CD14-positive monocyte (primary cell): ENCODE data around the gene MUSK. TPM values are rescaled to one million over a fixed set of nuclear protein-coding genes. Genes with fewer than 3 reads are reported as not detected.

Source experiments
- DNase-seq, 3 donors: peaks; one replicate each; pipeline ENCODE4 v3.0.0-alpha.2; 2011 to 2022
- H2AFZ ChIP-seq: 2 replicates; pipeline ENCODE4 v1.6.0; 2012; ENCODE audit warnings: mild to moderate bottlenecking, low read depth, low read length, inconsistent platforms; ENCODE audit not compliant: insufficient read depth, poor library complexity, severe bottlenecking
- H3K27ac ChIP-seq, 2 donors: 1 replicate in 1 of 2; 2 replicates in 1 of 2; pipeline ENCODE4 v1.5.1; 2012 to 2013; ENCODE audit warnings: low read length in 2 of 2, control low read depth in 1 of 2, inconsistent platforms in 1 of 2, low read depth in 1 of 2, mild to moderate bottlenecking in 1 of 2
- H3K27me3 ChIP-seq, 2 donors: one replicate each; pipeline versions ENCODE4 v1.6.0 to v1.6.1; 2011 to 2013; ENCODE audit warnings: low read length in 2 of 2; ENCODE audit not compliant: control insufficient read depth in 2 of 2, insufficient read depth in 2 of 2
- H3K36me3 ChIP-seq, 2 donors: replicated peaks in 1 of 2; 1 replicate in 1 of 2; 2 replicates in 1 of 2; pipeline versions ENCODE4 v1.5.1 to v1.6.1; 2012 to 2013; ENCODE audit warnings: low read length in 2 of 2, control low read depth in 1 of 2, inconsistent platforms in 1 of 2, mild to moderate bottlenecking in 1 of 2; ENCODE audit not compliant: insufficient read depth in 2 of 2, control insufficient read depth in 1 of 2
- H3K4me1 ChIP-seq, 2 donors: 1 replicate in 1 of 2; 2 replicates in 1 of 2; pipeline versions ENCODE4 v1.5.1 to v1.6.1; 2012 to 2013; ENCODE audit warnings: low read length in 2 of 2, control low read depth in 1 of 2, inconsistent platforms in 1 of 2, mild to moderate bottlenecking in 1 of 2, moderate library complexity in 1 of 2; ENCODE audit not compliant: insufficient read depth in 2 of 2, control insufficient read depth in 1 of 2
- H3K4me2 ChIP-seq: replicated peaks from 2 replicates; pipeline ENCODE3; 2012; ENCODE audit warnings: low read length, moderate library complexity, mild to moderate bottlenecking; ENCODE audit not compliant: poor library complexity, severe bottlenecking; ENCODE audit errors: extremely low read depth
- H3K4me3 ChIP-seq, 3 experiments: fragments of 200-600 bp in 1 of 3; sonication (generic) in 1 of 3; replicated peaks in 1 of 3; 1 replicate in 2 of 3; 2 replicates in 1 of 3; pipeline ENCODE4 v1.5.1; 2011 to 2013; ENCODE audit warnings: low read length in 3 of 3, mild to moderate bottlenecking in 3 of 3, control low read depth in 2 of 3, low read depth in 2 of 3, inconsistent platforms in 1 of 3, moderate library complexity in 1 of 3
- H3K79me2 ChIP-seq: 2 replicates; pipeline ENCODE4 v1.6.0; 2012; ENCODE audit warnings: mild to moderate bottlenecking, control low read depth, inconsistent platforms, low read length, moderate library complexity; ENCODE audit not compliant: insufficient read depth
- H3K9ac ChIP-seq: 2 replicates; pipeline ENCODE4 v1.6.0; 2017; ENCODE audit warnings: low read length, mild to moderate bottlenecking; ENCODE audit not compliant: insufficient read depth, poor library complexity, severe bottlenecking
- H3K9me3 ChIP-seq, 2 donors: replicated peaks in 1 of 2; 1 replicate in 1 of 2; 2 replicates in 1 of 2; pipeline versions ENCODE4 v1.5.1 to v1.6.1; 2012 to 2013; ENCODE audit warnings: low read length in 2 of 2, control low read depth in 1 of 2; ENCODE audit not compliant: control insufficient read depth in 1 of 2, insufficient read depth in 1 of 2
- H4K20me1 ChIP-seq: 2 replicates; pipeline ENCODE4 v1.6.0; 2012; ENCODE audit warnings: mild to moderate bottlenecking, low read length, control low read depth, moderate library complexity; ENCODE audit not compliant: insufficient read depth
- H3K27ac Mint-ChIP-seq, 7 donors: one replicate each; pipeline ENCODE4 v1.8.0; 2020; ENCODE audit warnings: mild to moderate bottlenecking in 7 of 7, mixed read lengths in 7 of 7, moderate library complexity in 6 of 7, inconsistent platforms in 2 of 7
- H3K27me3 Mint-ChIP-seq, 3 donors: one replicate each; pipeline ENCODE4 v1.8.0; 2021 to 2022; ENCODE audit warnings: low read depth in 3 of 3, mild to moderate bottlenecking in 3 of 3, mixed read lengths in 3 of 3, moderate library complexity in 3 of 3, inconsistent platforms in 1 of 3
- H3K36me3 Mint-ChIP-seq, 2 donors: one replicate each; pipeline ENCODE4 v1.8.0; 2020; ENCODE audit warnings: mixed read lengths in 2 of 2, inconsistent platforms in 1 of 2, mild to moderate bottlenecking in 1 of 2
- H3K4me1 Mint-ChIP-seq: one replicate; pipeline ENCODE4 v1.8.0; 2020; ENCODE audit warnings: mild to moderate bottlenecking, mixed read lengths
- H3K4me3 Mint-ChIP-seq, 2 donors: one replicate each; pipeline ENCODE4 v1.8.0; 2020; ENCODE audit warnings: mild to moderate bottlenecking in 2 of 2, mixed read lengths in 2 of 2, moderate library complexity in 1 of 2
- H3K9me3 Mint-ChIP-seq, 7 donors: one replicate each; pipeline ENCODE4 v1.8.0; 2020 to 2022; ENCODE audit warnings: mixed read lengths in 7 of 7, mild to moderate bottlenecking in 6 of 7, moderate library complexity in 6 of 7, inconsistent platforms in 2 of 7
- WGBS: methylation state at CpG from one replicate; pipeline ENCODE4 v1.1.5; 2013; ENCODE audit warnings: missing lambda C conversion rate; ENCODE audit not compliant: insufficient coverage; 5-methylcytosine and 5-hydroxymethylcytosine counted together
- intact Hi-C, 2 donors: fragments of 100-400 bp; cut with micrococcal nuclease; formaldehyde crosslinking; loops; one replicate each; pipeline versions ENCODE4 v1.15.0 to v1.15.1; 2023
- polyA plus RNA-seq, 3 donors: library from polyadenylated mRNA; depleted of rRNA in 1 of 3; unstranded in 2 of 3; stranded (reverse) in 1 of 3; fragments of 300-500 nt in 2 of 3; fragments of >200 nt in 1 of 3; fragmentation: Illumina TruSeq in 2 of 3; gene quantifications; 1 replicate in 2 of 3; 2 replicates in 1 of 3; pipeline ENCODE4 v1.2.3, GENCODE V29; 2012 to 2021
- TF ChIP-seq, protein P1 (sequence below): fragments of 200-600 bp; IDR thresholded peaks from one replicate; pipeline ENCODE4 v1.8.0; 2022; ENCODE audit warnings: antibody characterized with exemption, mild to moderate bottlenecking

MUSK gene
- polyA plus RNA-seq, 3 donors = not detected

DNA sequence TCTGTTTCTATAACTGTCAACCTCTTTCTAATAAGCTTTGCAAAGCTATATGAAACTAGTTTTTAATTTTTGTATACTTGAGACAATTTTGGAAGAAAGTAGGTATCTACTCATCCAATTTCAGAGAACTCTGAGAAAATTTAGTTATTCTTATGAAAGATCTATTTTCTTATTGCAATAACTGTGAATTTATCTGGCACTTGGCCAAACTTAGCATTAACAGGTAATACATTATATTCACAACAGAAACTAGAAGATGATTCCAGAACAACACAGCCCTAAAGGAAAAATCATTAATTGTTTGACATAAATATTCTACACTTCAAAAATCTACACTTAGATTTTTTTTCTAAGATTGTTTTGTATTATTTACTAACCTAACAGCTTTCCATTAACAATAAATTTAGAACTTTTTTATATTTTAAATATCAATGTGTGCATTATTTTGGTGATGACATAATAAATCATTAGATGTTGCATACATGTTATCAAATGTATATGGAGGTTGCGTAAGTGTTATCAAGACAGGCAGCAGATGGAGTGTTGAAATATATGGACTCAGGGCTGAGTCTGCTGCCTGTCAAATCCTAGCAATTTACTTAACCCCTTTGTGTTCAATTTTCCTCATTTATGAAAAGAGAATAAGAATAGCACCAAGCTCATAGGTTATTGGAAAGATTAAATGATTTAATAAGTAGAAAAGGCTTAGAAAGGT, 141.8 kb downstream of the MUSK start:
- intact Hi-C loops = no loop called here
- no peak for DNase-seq

DNA sequence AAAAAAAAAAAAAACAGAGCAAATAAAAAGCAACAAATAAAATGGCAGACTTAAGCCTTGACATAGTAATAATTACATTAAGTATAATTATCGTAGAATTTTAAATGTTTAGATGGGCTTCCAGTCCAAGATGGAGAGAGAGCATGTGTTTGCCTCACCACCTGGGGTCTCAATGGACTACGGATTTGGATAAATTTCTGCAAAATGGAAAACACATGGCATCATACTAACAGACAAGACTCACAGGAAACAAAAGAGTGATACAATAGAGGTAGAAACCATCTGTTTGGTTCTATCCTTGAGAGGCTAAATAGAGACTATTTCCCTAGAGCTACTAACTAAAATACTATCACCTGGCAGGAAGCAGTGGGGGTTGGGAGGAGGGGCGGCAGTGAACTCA, 144.3 kb downstream of the MUSK start:
- no peak overlapping the region for H3K4me3 ChIP-seq
- intact Hi-C loops = no loop called here
- no CpG with 5 or more reads among the region's 3 CpGs for WGBS
- DNase-seq = no peak
- no peak overlapping the region for H3K27ac ChIP-seq
- Mint-ChIP-seq H3K27me3 (peaks cover 0 to 3% (median 2%) of the 10 kb centered on the region in 3 donors), H3K4me1 (peaks cover 8% of the 10 kb centered on the region), H3K27ac (no peak overlapping the region), H3K36me3 (no peaks in the 10 kb centered on the region), H3K9me3 (peaks cover 2 to 13% (median 5%) of the 10 kb centered on the region in 7 donors), H3K4me3 (no peak overlapping the region)
- no peak overlapping the region for H3K4me2 ChIP-seq
- H3K27me3 ChIP-seq = no peaks in the 10 kb centered on the region
- no peaks in the 10 kb centered on the region for H4K20me1 ChIP-seq
- H3K36me3 ChIP-seq = no peaks in the 10 kb centered on the region
- no peaks in the 10 kb centered on the region for H3K79me2 ChIP-seq
- no peaks in the 10 kb centered on the region for H3K9me3 ChIP-seq
- no peak overlapping the region for H3K9ac ChIP-seq
- H2AFZ ChIP-seq = no peak overlapping the region
- TF ChIP-seq, protein P1, sequence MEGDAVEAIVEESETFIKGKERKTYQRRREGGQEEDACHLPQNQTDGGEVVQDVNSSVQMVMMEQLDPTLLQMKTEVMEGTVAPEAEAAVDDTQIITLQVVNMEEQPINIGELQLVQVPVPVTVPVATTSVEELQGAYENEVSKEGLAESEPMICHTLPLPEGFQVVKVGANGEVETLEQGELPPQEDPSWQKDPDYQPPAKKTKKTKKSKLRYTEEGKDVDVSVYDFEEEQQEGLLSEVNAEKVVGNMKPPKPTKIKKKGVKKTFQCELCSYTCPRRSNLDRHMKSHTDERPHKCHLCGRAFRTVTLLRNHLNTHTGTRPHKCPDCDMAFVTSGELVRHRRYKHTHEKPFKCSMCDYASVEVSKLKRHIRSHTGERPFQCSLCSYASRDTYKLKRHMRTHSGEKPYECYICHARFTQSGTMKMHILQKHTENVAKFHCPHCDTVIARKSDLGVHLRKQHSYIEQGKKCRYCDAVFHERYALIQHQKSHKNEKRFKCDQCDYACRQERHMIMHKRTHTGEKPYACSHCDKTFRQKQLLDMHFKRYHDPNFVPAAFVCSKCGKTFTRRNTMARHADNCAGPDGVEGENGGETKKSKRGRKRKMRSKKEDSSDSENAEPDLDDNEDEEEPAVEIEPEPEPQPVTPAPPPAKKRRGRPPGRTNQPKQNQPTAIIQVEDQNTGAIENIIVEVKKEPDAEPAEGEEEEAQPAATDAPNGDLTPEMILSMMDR = no peak
- H3K4me1 ChIP-seq = no peaks in the 10 kb centered on the region

More for the DNA sequence above, 141.8 kb downstream of the MUSK start:
- no peak overlapping the region for H3K4me2 ChIP-seq
- no peaks in the 10 kb centered on the region for H3K4me1 ChIP-seq
- Mint-ChIP-seq H3K36me3 (no peaks in the 10 kb centered on the region), H3K27ac (no peak overlapping the region), H3K4me1 (peaks cover 8% of the 10 kb centered on the region), H3K4me3 (no peak overlapping the region), H3K9me3 (peaks cover 2 to 10% (median 6%) of the 10 kb centered on the region in 7 donors), H3K27me3 (peaks cover 0 to 3% (median 0%) of the 10 kb centered on the region in 3 donors)
- H3K79me2 ChIP-seq = no peaks in the 10 kb centered on the region
- no peaks in the 10 kb centered on the region for H3K27me3 ChIP-seq
- H3K4me3 ChIP-seq = no peak overlapping the region
- TF ChIP-seq, protein P1 = no peak
- WGBS = no CpG with 5 or more reads among the region's 1 CpG
- H4K20me1 ChIP-seq = no peaks in the 10 kb centered on the region
- H2AFZ ChIP-seq = no peak overlapping the region
- no peak overlapping the region for H3K27ac ChIP-seq
- H3K9ac ChIP-seq = no peak overlapping the region
- H3K9me3 ChIP-seq = no peaks in the 10 kb centered on the region
- no peaks in the 10 kb centered on the region for H3K36me3 ChIP-seq
